IMR-90 (cell line): ENCODE results near the gene ABITRAM. TPM values are rescaled to one million over a fixed set of nuclear protein-coding genes. Genes with fewer than 3 reads are reported as not detected.

Experiments
- ATAC-seq: fragments of 200-7000 bp; cut with Tn5 transposase; 2 replicates; pipeline ENCODE4 v1.9.1; 2020; ENCODE audit warnings: low read depth, mild to moderate bottlenecking, moderate library complexity
- BruUV-seq: library from RNA; stranded (reverse); fragments of 400-500 nt; replicated peaks from 2 replicates; lab custom pipeline; 2021; lab: Mats Ljungman, UMichigan
- CTCF ChIA-PET: fragments of 300-600 bp; formaldehyde crosslinking; extraction: SDS; loops from one replicate; lab custom pipeline; 2021; ENCODE audit warnings: antibody characterized with exemption; lab: Yijun Ruan, JAX
- POLR2A ChIA-PET: fragments of 300-600 bp; sonication (Branson Sonifier 250); formaldehyde crosslinking; loops from one replicate; lab custom pipeline; 2022; ENCODE audit warnings: antibody characterized with exemption; ENCODE audit not compliant: unreplicated experiment; lab: Charles Lee
- DNase-seq: peaks from one replicate; pipeline ENCODE4 v3.0.0; 2013
- H2AFZ ChIP-seq: replicated peaks from 2 replicates; pipeline ENCODE3; 2013; ENCODE audit warnings: low read length, mild to moderate bottlenecking; ENCODE audit not compliant: poor library complexity
- H2AK5ac ChIP-seq: 2 replicates; pipeline ENCODE4 v1.6.1; 2013; ENCODE audit warnings: low read depth, low read length, inconsistent platforms
- H2AK9ac ChIP-seq: replicated peaks from 2 replicates; pipeline ENCODE3; 2013; ENCODE audit warnings: mild to moderate bottlenecking, low read depth, low read length, moderate library complexity; ENCODE audit not compliant: poor library complexity
- H2BK120ac ChIP-seq: 2 replicates; pipeline ENCODE4 v1.6.1; 2013; ENCODE audit warnings: low read depth, low read length, inconsistent platforms
- H2BK15ac ChIP-seq: 3 replicates; pipeline ENCODE4 v1.6.1; 2013; ENCODE audit warnings: low read depth, low read length, inconsistent platforms
- H2BK20ac ChIP-seq: 2 replicates; pipeline ENCODE4 v1.6.1; 2013; ENCODE audit warnings: low read depth, mild to moderate bottlenecking, inconsistent platforms, low read length, moderate library complexity
- H2BK5ac ChIP-seq: 2 replicates; pipeline ENCODE4 v1.6.1; 2013; ENCODE audit warnings: mild to moderate bottlenecking, low read depth, low read length, inconsistent platforms; ENCODE audit not compliant: poor library complexity, severe bottlenecking
- H3K14ac ChIP-seq: replicated peaks from 2 replicates; pipeline ENCODE4 v1.6.1; 2013; ENCODE audit warnings: low read depth, low read length, inconsistent platforms
- H3K18ac ChIP-seq: 2 replicates; pipeline ENCODE4 v1.6.1; 2013; ENCODE audit warnings: low read depth, low read length, control low read depth
- H3K23ac ChIP-seq: 2 replicates; pipeline ENCODE4 v1.6.1; 2013; ENCODE audit warnings: low read depth, low read length, inconsistent platforms
- H3K27ac ChIP-seq: 2 replicates; pipeline ENCODE4 v1.5.1; 2013; ENCODE audit warnings: mild to moderate bottlenecking, control low read depth, low read length; ENCODE audit not compliant: insufficient read depth
- H3K27me3 ChIP-seq: 2 replicates; pipeline ENCODE4 v1.6.1; 2013; ENCODE audit warnings: low read length; ENCODE audit not compliant: control insufficient read depth, insufficient read depth
- H3K36me3 ChIP-seq: 2 replicates; pipeline ENCODE4 v1.6.1; 2013; ENCODE audit warnings: low read length, mixed read lengths; ENCODE audit not compliant: control insufficient read depth, insufficient read depth
- H3K4ac ChIP-seq: 2 replicates; pipeline ENCODE4 v1.6.1; 2013; ENCODE audit warnings: low read depth, low read length, inconsistent platforms
- H3K4me1 ChIP-seq: 2 replicates; pipeline ENCODE4 v1.6.1; 2013; ENCODE audit warnings: low read length, mixed read lengths; ENCODE audit not compliant: control insufficient read depth, insufficient read depth
- H3K4me2 ChIP-seq: 2 replicates; pipeline ENCODE4 v1.6.1; 2013; ENCODE audit warnings: low read depth, mild to moderate bottlenecking, control low read depth, low read length, moderate library complexity
- H3K4me3 ChIP-seq: 2 replicates; pipeline ENCODE4 v1.5.1; 2013; ENCODE audit warnings: low read depth, mild to moderate bottlenecking, control low read depth, low read length, moderate library complexity; ENCODE audit not compliant: insufficient read depth
- H3K56ac ChIP-seq: 2 replicates; pipeline ENCODE4 v1.6.1; 2013; ENCODE audit warnings: low read length, inconsistent platforms; ENCODE audit not compliant: insufficient read depth; ENCODE audit errors: extremely low read depth
- H3K79me1 ChIP-seq, 2 experiments: 2 replicates each; pipeline ENCODE4 v1.6.1; 2013; ENCODE audit warnings: low read length in 2 of 2, inconsistent platforms in 1 of 2, low read depth in 1 of 2
- H3K9ac ChIP-seq: 2 replicates; pipeline ENCODE4 v1.6.1; 2013; ENCODE audit warnings: low read depth, low read length, control low read depth
- H3K9me1 ChIP-seq: 2 replicates; pipeline ENCODE4 v1.6.1; 2013; ENCODE audit warnings: low read length, inconsistent platforms; ENCODE audit not compliant: insufficient read depth
- H3K9me3 ChIP-seq: 2 replicates; pipeline ENCODE4 v1.6.1; 2013; ENCODE audit warnings: low read length; ENCODE audit not compliant: control insufficient read depth, insufficient read depth
- H4K20me1 ChIP-seq: 2 replicates; pipeline ENCODE4 v1.6.1; 2013; ENCODE audit warnings: low read length, inconsistent platforms; ENCODE audit not compliant: insufficient read depth
- H4K5ac ChIP-seq: 2 replicates; pipeline ENCODE4 v1.6.1; 2013; ENCODE audit warnings: mild to moderate bottlenecking, low read depth, low read length, control low read depth
- H4K8ac ChIP-seq, 2 experiments: 2 replicates each; pipeline ENCODE4 v1.6.1; 2013; ENCODE audit warnings: low read depth in 2 of 2, low read length in 2 of 2, control low read depth in 1 of 2, inconsistent platforms in 1 of 2
- H4K91ac ChIP-seq: 2 replicates; pipeline ENCODE4 v1.6.1; 2013; ENCODE audit warnings: low read depth, low read length, inconsistent platforms; ENCODE audit not compliant: insufficient read depth
- BHLHE40 ChIP-seq: fragments of 150-350 bp; IDR thresholded peaks from 2 replicates; pipeline ENCODE4 v1.6.1; 2016; ENCODE audit warnings: mild to moderate bottlenecking, low read depth, low read length
- CEBPB ChIP-seq: IDR thresholded peaks from 2 replicates; pipeline ENCODE4 v1.6.1; 2012; ENCODE audit warnings: low read depth, low read length, improper control_type of control experiment
- CHD1 ChIP-seq: IDR thresholded peaks from 2 replicates; pipeline ENCODE4 v1.6.1; 2012; ENCODE audit warnings: low read depth, low read length, improper control_type of control experiment
- FOS ChIP-seq: fragments of 150-350 bp; IDR thresholded peaks from 2 replicates; pipeline ENCODE4 v1.6.1; 2016; ENCODE audit warnings: low read depth, low read length
- MAFK ChIP-seq: IDR thresholded peaks from 2 replicates; pipeline ENCODE4 v1.6.1; 2012; ENCODE audit warnings: low read depth, low read length, improper control_type of control experiment
- MXI1 ChIP-seq: IDR thresholded peaks from 2 replicates; pipeline ENCODE4 v1.6.1; 2012; ENCODE audit warnings: low read depth, mild to moderate bottlenecking, low read length, moderate library complexity, borderline replicate concordance
- NFE2L2 ChIP-seq: fragments of 150-350 bp; IDR thresholded peaks from 2 replicates; pipeline ENCODE4 v1.6.1; 2016; ENCODE audit warnings: low read depth, mild to moderate bottlenecking, low read length
- RAD21 ChIP-seq: IDR thresholded peaks from 2 replicates; pipeline ENCODE4 v1.6.1; 2012; ENCODE audit warnings: low read length, improper control_type of control experiment
- RCOR1 ChIP-seq: IDR thresholded peaks from 2 replicates; pipeline ENCODE4 v1.6.1; 2012; ENCODE audit warnings: mild to moderate bottlenecking, low read length, improper control_type of control experiment; ENCODE audit not compliant: insufficient replicate concordance
- RFX5 ChIP-seq: IDR thresholded peaks from 2 replicates; pipeline ENCODE4 v1.8.0; 2012; ENCODE audit warnings: low read depth, mild to moderate bottlenecking, low read length, moderate library complexity
- SMC3 ChIP-seq: fragments of 150-350 bp; IDR thresholded peaks from 2 replicates; pipeline ENCODE4 v1.6.1; 2016; ENCODE audit warnings: low read depth, mild to moderate bottlenecking, antibody characterized with exemption, low read length, moderate library complexity
- WGBS, 2 experiments: methylation state at CpG; one replicate each; pipeline versions ENCODE4 v1.1.5 to v1.1.7; 2013; ENCODE audit warnings: missing lambda C conversion rate in 2 of 2; ENCODE audit not compliant: insufficient read length in 1 of 2; ENCODE audit errors: extremely low coverage in 2 of 2; 5-methylcytosine and 5-hydroxymethylcytosine counted together
- dilution Hi-C: fragments of 300-500 bp; cut with HindIII; formaldehyde crosslinking; loops from one replicate; pipeline ENCODE4 v1.14.3; 2018; ENCODE audit warnings: low sequenced_read_pairs; ENCODE audit not compliant: unreplicated experiment
- in situ Hi-C: fragments of 300-500 bp; cut with MboI; formaldehyde crosslinking; loops from 3 replicates; pipeline ENCODE4 v1.14.3; 2019; ENCODE audit warnings: low sequenced_read_pairs, inconsistent platforms, mixed read lengths
- intact Hi-C: fragments of 100-400 bp; cut with micrococcal nuclease; formaldehyde crosslinking; loops from 2 replicates; pipeline ENCODE4 v1.10.0; 2022
- polyA plus RNA-seq, 3 experiments: library from polyadenylated mRNA; depleted of rRNA; stranded (reverse); fragments of >200 nt; gene quantifications; 2 replicates each; pipeline ENCODE4 v1.2.3, GENCODE V29; 2012; ENCODE audit warnings: low replicate concordance in 1 of 3
- total RNA-seq: library from RNA; depleted of rRNA; stranded (reverse); fragments of >200 nt; gene quantifications from 2 replicates; pipeline ENCODE4 v1.2.3, GENCODE V29; 2012
- TF ChIP-seq, protein P1 (sequence below): conservative IDR thresholded peaks from 2 replicates; pipeline ENCODE4 v1.5.1; 2012; ENCODE audit warnings: mild to moderate bottlenecking, low read depth, low read length, improper control_type of control experiment
- TF ChIP-seq, protein P2 (sequence below): fragments of 150-350 bp; IDR thresholded peaks from 2 replicates; pipeline ENCODE4 v1.6.1; 2017; ENCODE audit warnings: mild to moderate bottlenecking, antibody characterized with exemption, low read length, low read depth
- TF ChIP-seq, protein P3 (sequence below): fragments of 150-350 bp; IDR thresholded peaks from 2 replicates; pipeline ENCODE4 v1.6.1; 2016; ENCODE audit warnings: low read depth, mild to moderate bottlenecking, low read length, moderate library complexity, borderline replicate concordance

The ABITRAM gene
- total and polyA plus RNA-seq, 2 of the 4 experiments (the other 2 are of a cell fraction), result 8.6 to 10.3 TPM

DNA sequence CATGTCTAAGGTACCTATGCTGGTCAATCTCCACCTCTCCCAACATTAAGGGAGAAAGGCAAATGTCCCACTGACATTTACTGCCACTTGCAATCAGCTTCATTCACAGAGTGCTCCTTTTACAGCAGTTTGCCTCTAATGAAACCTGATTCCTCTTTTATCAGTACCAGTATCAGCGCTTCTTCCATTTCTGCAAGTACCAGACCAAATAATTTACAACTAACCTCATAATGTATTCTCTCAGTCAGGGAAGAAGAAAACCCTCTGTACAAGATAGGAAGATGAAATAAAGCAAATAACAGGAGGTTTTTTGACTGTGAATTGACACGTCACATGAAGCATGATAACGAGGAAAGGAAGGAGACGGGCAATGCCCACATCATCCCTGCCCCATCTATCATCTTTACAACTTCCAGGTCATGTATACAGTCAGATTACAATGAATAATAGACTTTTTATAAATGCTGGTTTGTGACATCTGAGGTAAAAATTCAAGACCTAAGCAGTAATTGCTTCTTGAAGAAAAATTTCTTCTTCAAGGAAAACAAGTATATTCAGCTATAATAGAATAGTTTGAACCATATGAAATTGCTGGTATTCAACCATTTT is 21.9 kb downstream of the ABITRAM start:
- Histone ChIP-seq H2BK20ac (no peak overlapping the region), H3K18ac (no peak overlapping the region), H3K56ac (no peak overlapping the region), H4K5ac (no peak overlapping the region), H3K79me1 (no peaks in the 10 kb centered on the region; a peak in 1 of 4 replicates), H4K8ac (no peak overlapping the region), H2AFZ (no peak overlapping the region), H3K27me3 (no peaks in the 10 kb centered on the region), H3K4me1 (no peaks in the 10 kb centered on the region), H2BK120ac (no peak overlapping the region), H3K9me3 (no peaks in the 10 kb centered on the region), H2BK15ac (no peak overlapping the region), H3K36me3 (peaks cover 2% of the 10 kb centered on the region), H3K9ac (no peak overlapping the region), H3K14ac (no peak overlapping the region), H3K27ac (no peak overlapping the region), H3K4me3 (no peak overlapping the region), H3K9me1 (peaks cover 3% of the 10 kb centered on the region; the same call in 1 of the 2 replicates), H3K4me2 (no peak overlapping the region), H4K91ac (no peak overlapping the region), H2AK5ac (no peak overlapping the region), H3K23ac (no peak overlapping the region), H2AK9ac (no peak overlapping the region), H3K4ac (no peak overlapping the region), H2BK5ac (no peak overlapping the region), H4K20me1 (no peaks in the 10 kb centered on the region)
- WGBS, 2 experiments, result no CpG with 5 or more reads among the region's 4 CpGs
- no TSS peak for BruUV-seq
- dilution Hi-C loops (no loop called here), in situ Hi-C loops (no loop called here), intact Hi-C loops (no loop called here)
- no peak for TF ChIP-seq CEBPB
- no peak for TF ChIP-seq BHLHE40
- TF ChIP-seq MAFK, result no peak
- no peak for TF ChIP-seq NFE2L2
- TF ChIP-seq, protein P1, sequence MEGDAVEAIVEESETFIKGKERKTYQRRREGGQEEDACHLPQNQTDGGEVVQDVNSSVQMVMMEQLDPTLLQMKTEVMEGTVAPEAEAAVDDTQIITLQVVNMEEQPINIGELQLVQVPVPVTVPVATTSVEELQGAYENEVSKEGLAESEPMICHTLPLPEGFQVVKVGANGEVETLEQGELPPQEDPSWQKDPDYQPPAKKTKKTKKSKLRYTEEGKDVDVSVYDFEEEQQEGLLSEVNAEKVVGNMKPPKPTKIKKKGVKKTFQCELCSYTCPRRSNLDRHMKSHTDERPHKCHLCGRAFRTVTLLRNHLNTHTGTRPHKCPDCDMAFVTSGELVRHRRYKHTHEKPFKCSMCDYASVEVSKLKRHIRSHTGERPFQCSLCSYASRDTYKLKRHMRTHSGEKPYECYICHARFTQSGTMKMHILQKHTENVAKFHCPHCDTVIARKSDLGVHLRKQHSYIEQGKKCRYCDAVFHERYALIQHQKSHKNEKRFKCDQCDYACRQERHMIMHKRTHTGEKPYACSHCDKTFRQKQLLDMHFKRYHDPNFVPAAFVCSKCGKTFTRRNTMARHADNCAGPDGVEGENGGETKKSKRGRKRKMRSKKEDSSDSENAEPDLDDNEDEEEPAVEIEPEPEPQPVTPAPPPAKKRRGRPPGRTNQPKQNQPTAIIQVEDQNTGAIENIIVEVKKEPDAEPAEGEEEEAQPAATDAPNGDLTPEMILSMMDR, result no peak
- no peak for TF ChIP-seq RFX5
- TF ChIP-seq, protein P2, sequence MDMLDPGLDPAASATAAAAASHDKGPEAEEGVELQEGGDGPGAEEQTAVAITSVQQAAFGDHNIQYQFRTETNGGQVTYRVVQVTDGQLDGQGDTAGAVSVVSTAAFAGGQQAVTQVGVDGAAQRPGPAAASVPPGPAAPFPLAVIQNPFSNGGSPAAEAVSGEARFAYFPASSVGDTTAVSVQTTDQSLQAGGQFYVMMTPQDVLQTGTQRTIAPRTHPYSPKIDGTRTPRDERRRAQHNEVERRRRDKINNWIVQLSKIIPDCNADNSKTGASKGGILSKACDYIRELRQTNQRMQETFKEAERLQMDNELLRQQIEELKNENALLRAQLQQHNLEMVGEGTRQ, result no peak
- TF ChIP-seq, protein P3, sequence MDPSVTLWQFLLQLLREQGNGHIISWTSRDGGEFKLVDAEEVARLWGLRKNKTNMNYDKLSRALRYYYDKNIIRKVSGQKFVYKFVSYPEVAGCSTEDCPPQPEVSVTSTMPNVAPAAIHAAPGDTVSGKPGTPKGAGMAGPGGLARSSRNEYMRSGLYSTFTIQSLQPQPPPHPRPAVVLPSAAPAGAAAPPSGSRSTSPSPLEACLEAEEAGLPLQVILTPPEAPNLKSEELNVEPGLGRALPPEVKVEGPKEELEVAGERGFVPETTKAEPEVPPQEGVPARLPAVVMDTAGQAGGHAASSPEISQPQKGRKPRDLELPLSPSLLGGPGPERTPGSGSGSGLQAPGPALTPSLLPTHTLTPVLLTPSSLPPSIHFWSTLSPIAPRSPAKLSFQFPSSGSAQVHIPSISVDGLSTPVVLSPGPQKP, result no peak
- TF ChIP-seq MXI1, result no peak
- no peak for TF ChIP-seq RCOR1
- no peak for TF ChIP-seq SMC3
- TF ChIP-seq RAD21, result no peak
- no peak for TF ChIP-seq FOS
- TF ChIP-seq CHD1, result no peak
- DNase-seq (no peak), ATAC-seq (no peak)
- POLR2A ChIA-PET, result no interaction called here
- CTCF ChIA-PET, result no interaction called here
